GM19025 (cell line): ENCODE data around the gene TAS2R16.
"Not testable (repeated sequence)": the region's sequence is repeated elsewhere in the genome, so short reads cannot be mapped to it uniquely, and the experiment has no call there.

ENCODE experiments used
- ATAC-seq: cut with Tn5 transposase; IDR thresholded peaks from one replicate; pipeline ENCODE4 v1.9.1; 2021; ENCODE audit warnings: mild to moderate bottlenecking, low read depth, moderate library complexity; ENCODE audit not compliant: unreplicated experiment

Gene TAS2R16

DNA sequence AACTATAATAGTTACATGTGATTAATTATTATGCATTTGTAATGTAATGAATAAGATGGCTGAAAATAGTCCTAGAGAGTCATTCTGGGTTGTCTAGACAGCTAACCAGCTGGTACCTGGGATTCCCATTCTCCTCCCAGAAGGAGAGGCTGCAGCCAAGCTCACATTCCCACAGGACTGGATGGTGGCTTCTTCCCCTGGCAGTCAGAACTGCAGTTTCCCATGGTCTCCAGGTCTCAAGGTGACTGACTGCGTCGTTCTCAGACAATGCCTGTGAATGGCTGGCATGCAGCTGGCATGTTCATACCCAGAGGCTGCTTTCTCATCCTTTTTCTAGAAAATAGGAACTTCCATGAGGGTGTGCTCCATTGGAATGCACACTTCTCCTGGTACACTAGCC lies 21.3 kb downstream of the TAS2R16 start:
- no peak for ATAC-seq

GRCh38 chr7:122972056-122972455 lies 23.4 kb downstream of the TAS2R16 start:
- no peak for ATAC-seq

DNA sequence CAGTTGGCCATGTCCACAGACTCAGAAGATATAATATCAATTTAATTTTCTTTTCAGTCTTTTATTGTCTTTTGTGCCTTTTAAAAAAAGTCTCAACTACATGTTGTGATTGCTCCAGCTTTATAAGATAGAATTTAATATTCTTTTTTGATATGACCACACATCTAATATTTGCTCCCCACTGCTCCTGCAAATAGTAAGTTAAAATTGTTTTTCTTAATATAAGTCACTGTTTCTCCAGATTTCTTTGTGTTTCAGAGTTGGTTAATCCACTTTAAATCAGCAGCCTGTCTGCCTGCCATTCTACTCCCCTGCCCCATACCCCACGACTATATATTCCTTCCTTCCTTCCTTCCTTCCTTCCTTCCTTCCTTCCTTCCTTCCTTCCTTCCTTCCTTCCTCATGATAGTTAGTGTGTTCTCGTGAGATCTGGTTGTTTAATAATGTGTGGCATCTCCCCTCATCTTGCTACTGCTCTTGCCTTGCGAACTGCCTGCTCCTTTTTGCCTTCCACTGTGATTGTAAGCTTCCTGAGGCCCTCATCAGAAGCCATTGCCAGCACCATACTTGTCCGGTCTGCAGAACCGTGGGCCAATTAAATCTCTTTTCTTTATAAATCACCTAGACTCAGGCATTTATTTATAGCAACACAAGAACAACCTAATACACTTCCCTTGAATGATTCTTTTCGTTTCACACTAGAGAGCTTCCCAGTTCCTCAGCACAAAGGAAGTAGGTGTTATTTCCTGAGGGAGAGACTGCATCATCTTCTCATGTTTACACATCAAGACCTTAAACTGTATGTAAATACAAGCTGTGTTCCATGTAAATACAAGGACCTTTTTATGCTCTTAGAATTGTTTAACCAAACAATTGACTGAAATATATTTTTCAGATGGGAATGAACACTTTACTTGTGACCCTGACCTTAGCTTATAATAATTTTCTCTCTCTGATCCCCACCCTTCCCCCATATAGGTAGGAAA lies 24.5 kb downstream of the TAS2R16 start:
- ATAC-seq = no peak

DNA sequence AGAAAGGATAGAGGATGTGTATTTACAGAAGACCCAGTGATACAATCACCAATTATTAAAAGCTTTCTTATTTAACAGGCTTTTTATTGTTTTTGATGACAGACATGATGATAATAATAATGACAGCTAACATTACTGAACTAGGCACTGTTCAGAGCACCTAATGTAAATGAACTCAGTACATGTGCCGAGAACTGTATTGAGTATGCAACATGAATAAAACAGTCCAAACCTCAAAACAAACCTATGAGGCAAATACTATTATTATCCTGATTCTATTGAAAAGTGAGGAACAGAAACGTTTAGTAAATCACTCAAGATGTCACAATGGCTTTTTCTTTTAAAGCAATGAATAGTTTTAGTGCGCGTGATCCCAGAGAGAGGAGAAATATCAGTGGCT lies 27.1 kb downstream of the TAS2R16 start:
- no peak for ATAC-seq

- no peak for ATAC-seq
Measured at GRCh38 chr7:122965306-122965705, 30.2 kb downstream of the TAS2R16 start.

GRCh38 chr7:122953678-122954077 lies 41.8 kb downstream of the TAS2R16 start:
- ATAC-seq = not testable (repeated sequence)

GRCh38 chr7:122951006-122951405 lies 44.5 kb downstream of the TAS2R16 start:
- no peak for ATAC-seq

GRCh38 chr7:122949186-122949585 lies 46.3 kb downstream of the TAS2R16 start:
- no peak for ATAC-seq
